DMS79 treated with DMSO at 0.1 percent for 48 hours (cell line): ENCODE measurements around the gene TLE2.

Experiments used
- DNase-seq: peaks from one replicate; lab custom pipeline; 2025; lab: John Stamatoyannopoulos, UW

Gene TLE2

DNA sequence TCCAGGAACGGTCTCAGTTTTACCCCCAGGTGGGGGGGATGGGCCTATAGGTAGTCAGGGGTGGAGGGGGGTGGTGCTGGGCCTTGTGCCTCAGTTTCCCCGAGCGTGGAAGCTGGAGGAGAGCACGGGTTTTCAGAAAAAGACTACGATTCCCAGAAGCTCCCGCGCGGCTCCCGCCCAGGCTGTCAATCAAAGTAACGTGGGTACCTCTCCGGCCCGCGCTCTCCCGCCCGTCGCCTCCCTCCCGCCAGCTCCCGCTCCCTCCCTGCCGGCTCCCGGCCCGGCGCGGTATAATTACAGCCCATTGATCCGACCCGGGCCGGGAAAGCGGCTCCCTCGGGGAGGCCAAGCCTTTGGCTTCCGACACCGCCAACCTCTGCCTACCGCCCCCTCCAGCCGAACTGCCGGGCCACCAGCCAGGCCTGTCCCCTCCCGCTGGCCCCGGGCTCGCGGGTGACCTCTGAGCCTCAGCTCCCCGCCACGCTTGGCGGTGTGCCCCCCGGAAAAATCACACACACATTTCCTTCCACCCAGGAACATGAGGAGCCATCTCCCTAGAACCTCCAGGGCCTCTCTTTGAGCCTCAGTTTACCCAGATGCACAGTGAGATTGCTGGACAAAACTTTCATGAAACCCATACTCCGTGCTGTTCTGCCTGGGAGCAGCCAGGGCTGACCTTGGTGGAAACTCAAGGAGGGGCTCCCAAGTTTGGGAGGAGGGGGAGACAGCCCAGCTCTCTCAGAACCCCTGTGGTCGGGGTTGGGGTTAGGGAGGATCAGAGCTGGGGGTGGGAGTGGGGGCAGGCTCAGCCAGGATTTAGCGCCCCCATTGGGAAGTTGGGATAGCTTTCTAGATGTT, 7.3 kb upstream of the TLE2 start:
- DNase-seq: peak; percentile 92

DNA sequence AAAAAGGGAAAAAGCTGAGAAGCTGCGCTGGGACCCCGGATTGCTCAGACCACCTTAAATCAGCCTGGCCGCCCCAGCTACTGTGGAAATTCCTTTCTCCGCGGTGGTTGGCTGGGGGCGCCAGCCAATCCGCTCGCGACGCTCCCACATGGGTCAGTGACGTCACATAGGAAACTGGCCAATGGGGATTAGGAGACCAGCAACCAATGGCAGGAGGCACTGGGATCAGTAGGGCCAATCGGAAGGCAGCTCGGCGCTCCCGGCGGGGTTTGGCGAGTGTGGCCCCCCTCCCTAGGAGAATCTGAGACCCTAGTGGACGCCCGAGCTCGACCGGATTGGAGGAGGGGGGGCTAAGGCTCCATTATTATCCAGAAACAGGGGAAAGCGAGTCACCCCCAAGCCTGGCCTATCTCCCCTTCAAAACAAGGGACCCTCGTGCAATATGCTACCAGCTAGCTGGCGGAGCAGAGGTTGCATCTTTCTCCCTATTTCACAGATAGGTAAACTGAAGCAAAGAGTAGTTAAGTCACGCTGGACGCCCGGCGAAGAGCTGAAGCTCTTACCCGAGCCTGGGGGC, 6.5 kb upstream of the TLE2 start:
- DNase-seq: peak; percentile 98

DNA sequence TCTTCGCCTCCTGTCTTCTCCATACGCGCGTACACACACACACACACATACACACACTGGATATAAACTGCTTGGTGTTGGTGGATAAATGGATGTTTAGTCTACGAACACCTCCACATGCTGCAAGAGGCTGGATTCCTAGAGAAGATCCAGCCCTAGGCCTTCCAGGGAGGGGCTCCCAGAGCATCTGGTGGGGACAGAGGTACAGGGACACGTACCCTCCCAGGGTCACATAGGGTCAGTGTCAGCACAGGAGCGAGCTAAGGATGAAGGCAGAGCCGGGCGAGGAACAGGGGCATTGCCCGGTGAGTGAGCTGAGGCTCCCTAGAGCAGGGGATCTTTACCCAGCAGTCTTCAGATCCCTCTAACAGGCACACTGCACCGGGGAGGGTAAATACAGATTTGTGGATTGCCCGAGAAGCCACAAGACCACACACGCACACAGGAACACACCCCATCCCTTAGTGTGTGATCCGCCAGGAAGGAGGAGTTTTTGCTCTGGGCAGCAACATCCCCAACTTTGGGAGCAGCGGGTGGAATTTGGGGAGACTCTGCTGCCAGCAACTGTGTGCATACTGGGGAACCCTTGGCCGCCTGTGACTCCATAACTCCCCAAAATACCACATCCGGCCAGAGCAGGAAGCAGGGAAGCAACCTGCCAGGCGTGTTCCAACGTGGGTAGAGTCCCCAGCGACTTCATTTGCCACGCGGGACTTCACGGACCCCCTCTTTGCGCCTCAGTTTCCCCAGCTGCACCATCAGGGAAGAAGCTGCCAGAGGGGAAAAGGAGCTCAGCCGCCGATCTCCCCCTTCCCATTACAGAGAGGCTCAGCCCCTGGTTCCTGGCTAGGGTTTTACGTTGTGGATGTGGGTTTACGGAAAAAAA, 5.8 kb upstream of the TLE2 start:
- DNase-seq: no peak

DNA sequence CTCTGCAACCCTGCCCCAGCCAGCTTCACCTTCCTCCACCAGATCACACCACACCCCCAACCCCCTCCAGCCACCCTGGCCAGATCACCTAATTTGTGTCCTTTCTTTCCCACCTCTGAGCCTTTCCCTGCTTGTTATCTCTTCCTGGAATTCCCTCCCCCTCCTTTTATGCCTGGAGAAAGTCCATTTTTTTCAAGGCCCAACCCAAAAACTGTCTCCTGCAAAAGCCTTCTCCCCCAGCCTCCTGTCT, 5.3 kb upstream of the TLE2 start:
- no peak for DNase-seq

DNA sequence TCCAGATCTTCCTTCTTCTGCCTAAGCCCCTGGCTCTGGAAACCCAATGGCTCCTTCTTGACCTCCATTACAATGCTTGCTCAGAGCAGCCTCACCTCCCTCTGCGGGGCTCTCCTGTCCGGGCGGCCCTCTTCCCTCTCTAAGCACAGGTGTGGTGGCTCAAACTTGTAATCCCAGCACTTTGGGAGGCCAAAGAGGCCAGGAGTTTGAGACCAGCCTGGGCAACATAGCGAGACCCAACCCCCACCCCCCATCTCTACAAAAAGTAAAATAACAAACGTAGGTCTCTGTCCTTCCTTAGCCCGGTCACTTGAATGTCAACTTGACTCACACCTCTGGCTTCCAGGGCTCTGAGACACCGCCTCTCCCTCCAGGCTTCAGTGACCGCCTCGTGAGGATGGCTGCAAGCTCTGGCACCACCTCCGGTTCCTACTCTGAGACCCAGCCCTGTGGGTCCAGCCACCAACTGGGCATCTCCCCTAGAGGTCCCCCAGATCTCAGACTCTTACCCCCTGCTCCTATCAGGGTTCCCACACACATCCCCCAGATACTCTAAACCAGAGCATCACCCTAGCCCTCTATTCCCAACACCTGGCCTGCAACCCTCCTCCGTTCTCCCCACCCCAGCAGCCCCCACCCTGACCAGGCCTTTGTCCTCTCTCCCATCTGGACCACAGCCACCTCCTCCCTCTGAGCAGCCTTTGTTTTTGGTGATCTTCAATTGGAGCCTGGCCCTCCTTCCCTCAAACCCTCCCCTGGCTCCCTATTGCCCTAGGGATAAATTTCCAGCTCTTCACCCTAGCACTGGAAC, 4.7 kb upstream of the TLE2 start:
- no peak for DNase-seq

DNA sequence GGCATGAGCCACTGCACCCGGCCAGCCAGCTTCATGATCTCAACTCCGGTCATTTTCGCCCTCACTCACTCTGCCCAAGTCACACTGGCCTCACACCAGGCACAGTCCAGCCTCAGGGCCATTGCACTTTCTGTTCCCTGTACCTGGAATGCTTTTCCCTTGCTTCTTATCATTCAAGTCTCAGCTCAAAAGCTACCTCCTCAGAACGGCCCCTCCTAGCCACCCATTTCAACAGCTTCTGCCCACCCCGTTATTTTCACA, 2.5 kb upstream of the TLE2 start:
- no peak for DNase-seq

- peak; percentile 60 for DNase-seq
These were observed 595 bp downstream of the TLE2 start for GRCh38 chr19:3028305-3029064.

- no peak for DNase-seq
These were observed 1.1 kb downstream of the TLE2 start for GRCh38 chr19:3027981-3028304.

DNA sequence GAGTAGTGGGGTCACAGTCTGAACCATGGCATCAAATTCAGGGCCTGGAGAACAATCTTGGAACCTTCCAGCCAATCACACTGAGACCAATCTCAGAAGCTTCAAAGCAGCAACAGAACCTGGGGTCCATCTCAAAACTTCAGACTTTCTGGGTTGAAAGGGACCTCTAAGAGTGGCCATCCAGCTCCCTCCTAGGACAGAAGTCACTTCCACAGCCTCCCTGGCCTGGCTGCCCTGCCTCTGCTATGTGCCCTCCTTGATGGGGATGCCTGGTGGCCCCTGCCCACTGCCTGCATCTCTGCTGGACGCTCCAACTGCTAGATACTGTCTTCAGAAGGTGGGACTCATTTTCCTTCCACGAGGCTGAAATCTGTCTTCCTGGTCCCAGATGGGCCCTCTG, 1.8 kb downstream of the TLE2 start:
- no peak for DNase-seq

GRCh38 chr19:3026768-3027167, 2.3 kb downstream of the TLE2 start:
- DNase-seq: no peak

DNA sequence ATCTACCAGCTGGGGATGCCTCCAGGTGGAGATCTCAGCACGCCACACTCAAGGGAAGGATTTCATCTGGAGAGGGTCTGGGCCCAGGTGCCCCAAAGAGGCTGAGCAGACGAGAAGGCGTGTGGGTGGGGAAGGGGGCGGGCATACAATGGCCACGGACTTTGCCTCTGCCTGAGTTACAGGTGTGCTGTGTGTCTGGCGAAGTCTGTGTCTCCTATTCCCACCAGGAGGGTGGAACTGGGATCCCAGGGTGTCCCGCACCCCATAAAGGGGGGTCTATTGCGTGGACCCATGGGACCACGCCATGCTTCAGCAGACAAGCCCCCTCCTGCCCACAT, 3.6 kb downstream of the TLE2 start:
- no peak for DNase-seq

DNA sequence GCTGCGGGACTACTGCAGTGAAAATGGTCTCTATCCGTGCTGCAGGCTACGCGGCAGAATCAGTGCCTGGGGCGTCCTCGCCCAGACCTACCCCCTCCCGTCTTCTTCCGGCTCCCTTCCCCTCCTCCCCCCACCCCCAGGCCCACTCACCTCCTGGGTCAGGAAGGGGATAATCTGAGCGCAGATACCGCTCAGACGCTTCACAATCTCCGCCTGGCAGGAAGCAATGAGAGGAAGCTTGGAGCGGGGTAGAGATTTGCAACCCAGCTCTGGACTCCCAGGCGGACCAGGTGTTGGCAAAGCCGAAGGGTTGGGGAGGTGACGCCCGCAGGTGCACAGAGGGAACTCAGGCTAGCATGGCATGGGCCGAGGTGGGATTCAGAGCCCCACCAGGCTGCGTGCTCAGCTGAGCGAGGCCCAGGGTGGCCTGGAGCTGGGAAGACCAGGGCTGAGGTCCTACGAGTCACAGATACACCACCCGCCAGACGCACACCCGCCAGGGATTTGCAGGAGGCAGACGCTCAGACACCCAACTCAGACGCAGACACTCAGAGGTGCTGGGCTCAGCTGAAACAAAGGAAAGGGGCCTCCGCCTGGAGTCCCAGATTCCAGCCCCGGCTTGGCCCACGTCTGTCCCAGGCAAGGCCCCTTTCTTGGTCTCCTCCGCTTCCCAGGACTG, 4.1 kb downstream of the TLE2 start:
- DNase-seq: peak; percentile 78

- DNase-seq: peak; percentile 16
These were observed 4.6 kb downstream of the TLE2 start for GRCh38 chr19:3024509-3024869.

DNA sequence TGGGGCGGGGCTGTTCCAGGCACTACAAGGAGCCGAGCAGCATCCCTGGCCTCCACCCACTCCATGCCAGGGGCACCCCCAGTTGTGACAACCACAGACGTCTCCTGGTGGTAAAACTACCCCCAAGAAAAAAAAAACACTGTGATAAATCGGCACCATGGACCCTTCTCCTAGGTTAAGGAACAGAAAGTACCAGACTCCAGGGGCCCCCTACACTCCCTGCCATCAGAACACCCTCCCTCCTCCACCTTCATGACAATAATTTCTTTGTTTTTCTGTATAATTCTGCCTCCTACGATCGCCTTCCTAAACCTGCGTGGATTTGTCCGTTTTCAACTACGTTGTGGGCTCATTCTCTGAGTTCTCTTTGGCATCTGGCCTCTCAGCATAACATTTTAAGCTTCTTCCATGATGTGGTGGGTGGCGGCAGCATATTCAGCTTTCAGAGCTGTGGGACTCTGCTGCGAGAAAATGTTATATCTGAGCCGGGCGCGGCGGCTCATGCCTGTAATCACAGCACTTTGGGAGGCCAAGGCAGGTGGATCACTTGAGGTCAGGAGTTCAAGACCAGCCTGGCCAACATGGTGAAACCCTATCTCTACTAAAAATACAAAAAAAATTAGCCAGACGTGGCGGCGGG, 8.6 kb downstream of the TLE2 start:
- DNase-seq: no peak

GRCh38 chr19:3019211-3019854, 9.7 kb downstream of the TLE2 start:
- no peak for DNase-seq

GRCh38 chr19:3017923-3018322, 11.2 kb downstream of the TLE2 start:
- DNase-seq: no peak

DNA sequence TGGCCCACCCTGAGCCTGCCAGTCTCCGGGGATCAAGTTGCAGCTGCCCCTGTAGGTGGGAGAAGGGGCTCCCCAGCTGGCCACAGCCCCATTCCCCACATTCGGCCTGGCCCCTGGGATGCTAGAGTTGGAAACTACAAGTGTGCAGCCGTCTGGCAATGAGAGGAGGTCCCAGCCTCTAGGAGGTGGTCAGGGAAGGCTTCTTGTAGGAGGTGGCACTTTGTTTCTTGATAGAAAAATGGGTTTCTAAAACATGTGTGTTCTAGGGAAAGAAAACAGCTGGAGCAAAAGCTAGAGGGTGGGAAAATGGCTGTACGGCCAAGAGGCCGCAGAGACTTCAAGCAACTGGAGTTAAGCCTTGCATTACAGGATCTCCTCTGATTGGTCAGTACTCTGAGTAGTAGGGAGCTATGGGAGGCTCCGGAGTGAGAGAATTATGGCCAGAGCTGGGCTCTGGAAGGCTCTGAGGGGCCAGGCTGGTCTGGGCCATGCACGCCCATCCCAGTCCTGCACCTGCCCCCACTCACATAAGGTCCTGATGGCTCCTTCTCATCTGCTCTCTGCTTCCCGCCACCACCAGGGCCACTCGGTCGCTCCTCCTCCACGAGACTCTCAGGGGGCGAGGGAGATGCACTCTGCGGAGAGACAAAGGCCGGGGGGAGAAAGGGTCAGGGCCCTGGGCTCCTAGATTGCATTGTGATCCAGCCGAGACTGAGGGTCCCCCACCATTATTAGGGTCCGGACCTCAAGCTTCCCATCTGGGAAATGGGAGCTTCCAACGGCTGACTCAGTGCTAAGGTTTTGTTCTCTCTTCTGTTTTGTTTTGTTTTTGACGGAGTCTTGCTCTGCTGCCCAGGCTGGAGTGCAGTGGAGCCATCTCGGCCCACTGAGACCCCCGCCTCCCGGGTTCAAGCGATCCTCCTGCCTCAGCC, 13.7 kb downstream of the TLE2 start:
- DNase-seq: no peak

DNA sequence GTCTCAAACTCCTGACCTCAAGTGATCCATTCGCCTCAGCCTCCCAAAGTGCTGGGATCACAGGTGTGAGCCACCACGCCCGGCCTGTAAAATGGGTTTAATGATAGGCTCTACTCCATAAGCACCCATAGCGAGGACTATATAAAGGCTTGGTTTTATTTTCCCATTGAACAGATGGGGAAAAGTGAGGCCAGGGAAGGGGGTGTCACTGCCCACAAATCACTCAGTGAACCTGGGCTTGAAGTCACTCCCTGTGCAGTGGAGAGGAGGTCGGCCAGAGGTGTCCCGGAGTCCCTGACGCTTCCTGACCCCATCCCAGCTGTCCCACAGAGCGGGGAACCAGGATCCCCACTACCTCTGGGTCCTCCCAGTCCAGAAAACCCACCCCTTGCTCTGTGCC, 14.9 kb downstream of the TLE2 start:
- DNase-seq: no peak

- no peak for DNase-seq
These were observed 15.8 kb downstream of the TLE2 start for GRCh38 chr19:3013263-3013725.
